ENCODE results near the gene DENND5B. TPM values are rescaled to one million over a fixed set of nuclear protein-coding genes. Genes with fewer than 3 reads are reported as not detected.
"Not testable (repeated sequence)": the region's sequence is repeated elsewhere in the genome, so short reads cannot be mapped to it uniquely, and the experiment has no call there.

The DENND5B gene
- total RNA-seq, 2 donors from 2014 or later, result 31.2 to 37.3 TPM

- H3K27ac ChIP-seq, result no peak overlapping the region
These were observed 82.3 kb downstream of the DENND5B start for GRCh38 chr12:31508436-31509150.

DNA sequence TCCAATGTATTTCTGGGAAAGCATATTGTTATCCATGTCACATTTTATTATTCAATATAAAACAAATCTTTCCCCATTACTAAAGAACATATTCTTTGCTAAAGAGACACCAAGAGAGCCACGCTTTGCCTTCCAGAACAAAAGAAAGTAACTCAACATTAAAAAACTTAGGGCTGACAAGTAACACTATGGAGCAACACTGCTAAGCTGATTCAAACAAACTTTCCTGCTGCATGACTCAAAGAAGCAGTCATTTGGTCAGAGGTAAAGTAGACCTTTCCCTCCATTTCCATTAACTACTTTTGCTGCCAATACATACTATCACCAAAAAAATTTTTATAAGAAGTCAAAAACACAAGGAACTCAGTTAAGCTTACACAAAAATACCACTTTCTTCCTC lies 83.0 kb downstream of the DENND5B start:
- DNase-seq (ENCODE audit: low spot score), result no peak
- no peak for TF ChIP-seq CTCF (IDR thresholded peaks at IDR 0.05)

More at GRCh38 chr12:31508436-31509150, 82.3 kb downstream of the DENND5B start:
- H3K9me3 ChIP-seq, result peaks cover 0 to 7% of the 10 kb centered on the region in 2 donors
- no peak for TF ChIP-seq CTCF (IDR thresholded peaks at IDR 0.05)
- no peaks in the 10 kb centered on the region for H3K27me3 ChIP-seq
- DNase-seq (ENCODE audit: low spot score), result no peak
- H3K36me3 ChIP-seq, result no peaks in the 10 kb centered on the region
- no peak overlapping the region for H3K4me3 ChIP-seq
- H3K4me1 ChIP-seq, result no peaks in the 10 kb centered on the region

DNA sequence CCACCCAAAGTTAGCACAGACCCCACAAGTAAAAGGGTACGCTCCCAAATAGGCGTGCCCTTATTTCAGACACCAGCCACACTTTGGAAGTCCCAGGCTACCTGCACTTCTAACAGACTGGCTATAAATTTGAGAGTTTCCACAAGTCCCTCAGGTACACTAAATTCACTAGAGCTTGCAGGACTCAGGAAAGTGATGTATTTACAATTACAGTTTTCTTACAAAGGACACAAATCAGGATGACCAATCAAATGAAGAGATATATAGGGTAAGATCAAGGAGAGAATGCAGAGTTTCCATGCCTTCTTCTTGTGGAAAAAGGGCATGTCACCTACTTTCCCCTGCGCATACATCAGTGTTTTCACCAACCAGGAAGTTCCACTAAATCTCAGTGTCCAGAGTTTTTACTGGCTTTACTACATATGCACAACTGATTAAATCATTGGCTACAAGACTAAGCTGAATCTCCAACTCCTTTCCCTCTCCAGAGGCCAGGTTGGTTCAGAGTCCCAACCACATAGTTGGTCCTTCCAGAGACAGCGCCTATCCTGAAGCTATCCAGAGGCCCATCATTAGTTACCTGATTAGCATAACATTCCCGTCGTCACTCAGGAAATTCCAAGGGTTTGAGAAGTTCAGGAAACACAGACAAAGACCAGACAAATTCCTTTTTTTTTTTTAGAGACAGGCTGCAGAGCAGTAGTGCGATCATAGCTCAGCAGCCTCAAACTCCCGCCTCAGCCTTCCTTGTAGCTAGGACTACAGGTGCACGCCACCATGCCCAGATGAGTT lies 84.2 kb downstream of the DENND5B start:
- no peaks in the 10 kb centered on the region for H3K4me1 ChIP-seq
- no peak for TF ChIP-seq CTCF (IDR thresholded peaks at IDR 0.05)
- no peak overlapping the region for H3K4me3 ChIP-seq
- DNase-seq (ENCODE audit: low spot score), result no peak
- H3K36me3 ChIP-seq, result no peaks in the 10 kb centered on the region
- no peak overlapping the region for H3K27ac ChIP-seq
- H3K27me3 ChIP-seq, result no peaks in the 10 kb centered on the region
- peaks cover 0 to 7% of the 10 kb centered on the region in 2 donors for H3K9me3 ChIP-seq

More for the DNA sequence above, 83.0 kb downstream of the DENND5B start:
- H3K27ac ChIP-seq, result no peak overlapping the region
- no peak overlapping the region for H3K4me3 ChIP-seq
- H3K27me3 ChIP-seq, result no peaks in the 10 kb centered on the region
- H3K9me3 ChIP-seq, result peaks cover 0 to 7% of the 10 kb centered on the region in 2 donors
- no peaks in the 10 kb centered on the region for H3K36me3 ChIP-seq
- H3K4me1 ChIP-seq, result no peaks in the 10 kb centered on the region

GRCh38 chr12:31504625-31505222 lies 86.2 kb downstream of the DENND5B start:
- no peaks in the 10 kb centered on the region for H3K36me3 ChIP-seq
- no peak overlapping the region for H3K4me3 ChIP-seq
- DNase-seq (ENCODE audit: low spot score), result no peak
- no peaks in the 10 kb centered on the region for H3K27me3 ChIP-seq
- no peaks in the 10 kb centered on the region for H3K4me1 ChIP-seq
- no peak for TF ChIP-seq CTCF (IDR thresholded peaks at IDR 0.05)
- peaks cover 0 to 7% of the 10 kb centered on the region in 2 donors for H3K9me3 ChIP-seq
- no peak overlapping the region for H3K27ac ChIP-seq

DNA sequence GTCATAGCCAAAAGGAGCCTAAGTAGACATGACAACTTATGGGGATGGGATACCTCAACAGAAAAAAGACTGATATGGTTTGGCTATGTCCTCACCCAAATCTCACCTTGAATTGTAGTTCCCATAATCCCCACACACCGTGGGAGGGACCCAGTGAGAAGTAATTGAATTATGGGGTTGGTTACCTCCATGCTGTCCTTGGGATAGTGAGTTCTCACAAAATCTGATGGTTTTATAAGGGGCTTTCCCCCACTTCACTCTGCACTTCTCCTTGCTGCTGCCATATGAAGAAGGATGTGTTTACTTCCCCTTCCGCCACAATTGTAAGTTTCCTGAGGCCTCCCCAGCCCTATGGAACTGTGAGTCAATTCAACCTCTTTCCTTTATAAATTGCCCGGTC lies 89.9 kb downstream of the DENND5B start:
- not testable (repeated sequence) for H3K27me3 ChIP-seq, H3K9me3 ChIP-seq

GRCh38 chr12:31499567-31499966 lies 91.4 kb downstream of the DENND5B start:
- no peak for TF ChIP-seq CTCF (IDR thresholded peaks at IDR 0.05)
- Histone ChIP-seq H3K27me3 (no peaks in the 10 kb centered on the region), H3K4me3 (no peak overlapping the region), H3K9me3 (no peaks in the 10 kb centered on the region), H3K4me1 (peaks cover 0 to 5% of the 10 kb centered on the region in 2 donors), H3K27ac (no peak overlapping the region), H3K36me3 (peaks cover 4% of the 10 kb centered on the region)
- no peak for DNase-seq (ENCODE audit: low spot score)

More for the DNA sequence above, 89.9 kb downstream of the DENND5B start:
- not testable (repeated sequence) for H3K4me3 ChIP-seq; DNase-seq (ENCODE audit: low spot score); H3K4me1 ChIP-seq; H3K27ac ChIP-seq; H3K36me3 ChIP-seq
